K562 (cell line): ENCODE results near the gene IFT81. TPM values are rescaled to one million over a fixed set of nuclear protein-coding genes. Genes with fewer than 3 reads are reported as not detected.

ENCODE experiments used
- ATAC-seq: fragments of 200-7000 bp; cut with Tn5 transposase; 3 replicates; pipeline ENCODE4 v1.9.1; 2020; ENCODE audit warnings: moderate library complexity
- BruUV-seq: library from RNA; stranded (reverse); fragments of 400-500 nt; replicated peaks from 2 replicates; lab custom pipeline; 2021; lab: Mats Ljungman, UMichigan
- CTCF ChIA-PET: fragments of 300-600 bp; formaldehyde crosslinking; extraction: SDS; loops from one replicate; lab custom pipeline; 2021; ENCODE audit warnings: low intra/inter-chr PET ratio; lab: Yijun Ruan, JAX
- POLR2A ChIA-PET: fragments of 300-600, 350-650 bp; sonication (Branson Sonifier 250); formaldehyde crosslinking; extraction: SDS; loops from one replicate; lab custom pipeline; 2021; ENCODE audit warnings: antibody characterized with exemption, inconsistent platforms; lab: Yijun Ruan, JAX
- DNase-seq, 4 experiments: peaks; one replicate each; pipeline versions ENCODE4 v3.0.0 to v3.0.0-alpha.2; 2011 to 2018; ENCODE audit warnings: low spot score in 3 of 4, mixed read lengths in 3 of 4; ENCODE audit errors: extremely low read depth in 1 of 4
- FAIRE-seq: peaks from 2 replicates; lab custom pipeline; 2011; peaks lifted over from hg19 to GRCh38; lab: Jason Lieb, UNC
- H2AFZ ChIP-seq: 2 replicates; pipeline ENCODE4 v1.6.0; 2011; ENCODE audit warnings: low read depth, low read length, control low read depth, inconsistent platforms
- H3K27ac ChIP-seq: fragments of 200-600 bp; 3 replicates; pipeline ENCODE4 v1.8.0; 2011; ENCODE audit warnings: low read depth, mild to moderate bottlenecking, control low read depth, inconsistent platforms, low read length, moderate library complexity, mixed read lengths; ENCODE audit errors: extremely low read depth
- H3K27me3 ChIP-seq, 2 experiments: fragments of 300-600 bp in 1 of 2; 2 replicates in 1 of 2; 3 replicates in 1 of 2; pipeline versions ENCODE4 v1.6.0 to v1.8.0; 2011; ENCODE audit warnings: inconsistent platforms in 2 of 2, low read length in 2 of 2, mild to moderate bottlenecking in 1 of 2, mixed read lengths in 1 of 2, moderate library complexity in 1 of 2; ENCODE audit not compliant: control insufficient read depth in 2 of 2, insufficient read depth in 2 of 2
- H3K36me3 ChIP-seq: fragments of 300-600 bp; 3 replicates; pipeline ENCODE4 v1.8.0; 2011; ENCODE audit warnings: mild to moderate bottlenecking, low read length, inconsistent platforms; ENCODE audit not compliant: control insufficient read depth, insufficient read depth
- H3K4me1 ChIP-seq, 2 experiments: fragments of 200-600 bp in 1 of 2; replicated peaks in 1 of 2; 2 replicates in 1 of 2; 3 replicates in 1 of 2; pipeline versions ENCODE4 v1.5.1 to v1.8.0; 2011; ENCODE audit warnings: inconsistent platforms in 2 of 2, low read length in 2 of 2, mild to moderate bottlenecking in 1 of 2, mixed read lengths in 1 of 2, moderate library complexity in 1 of 2; ENCODE audit not compliant: control insufficient read depth in 2 of 2, insufficient read depth in 2 of 2
- H3K4me2 ChIP-seq: 2 replicates; pipeline ENCODE4 v1.6.1; 2011; ENCODE audit warnings: low read length, control low read depth, inconsistent platforms, mixed read lengths; ENCODE audit not compliant: insufficient read depth
- H3K4me3 ChIP-seq: fragments of 200-600 bp; sonication (generic), shearing (Covaris generic); 2 replicates; pipeline ENCODE4 v1.5.1; 2016; ENCODE audit warnings: control low read depth, inconsistent platforms
- H3K79me2 ChIP-seq: fragments of 200-600 bp; 3 replicates; pipeline ENCODE4 v1.8.0; 2011; ENCODE audit warnings: low read length, inconsistent platforms; ENCODE audit not compliant: control insufficient read depth, insufficient read depth
- H3K9ac ChIP-seq, 2 experiments: 2 replicates each; pipeline versions ENCODE4 v1.6.0 to v1.6.1; 2011; ENCODE audit warnings: low read depth in 2 of 2, low read length in 2 of 2, control low read depth in 1 of 2, inconsistent platforms in 1 of 2, mild to moderate bottlenecking in 1 of 2, mixed read lengths in 1 of 2; ENCODE audit not compliant: insufficient read depth in 1 of 2
- H3K9me1 ChIP-seq: one replicate; pipeline ENCODE4 v1.6.0; 2011; ENCODE audit warnings: inconsistent platforms, mild to moderate bottlenecking, low read length, moderate library complexity; ENCODE audit not compliant: control insufficient read depth, insufficient read depth
- H3K9me3 ChIP-seq: replicated peaks from 2 replicates; pipeline ENCODE4 v1.5.1; 2011; ENCODE audit warnings: low read depth, low read length, inconsistent platforms; ENCODE audit not compliant: control insufficient read depth, insufficient read depth
- H4K20me1 ChIP-seq: replicated peaks from 2 replicates; pipeline ENCODE4 v1.6.1; 2011; ENCODE audit warnings: low read length, inconsistent platforms, mixed read lengths; ENCODE audit not compliant: control insufficient read depth, insufficient read depth
- ARID2 ChIP-seq: fragments of 450-650 bp; IDR thresholded peaks from 2 replicates; pipeline ENCODE4 v1.6.1; 2017; ENCODE audit warnings: antibody characterized with exemption, mild to moderate bottlenecking
- BHLHE40 ChIP-seq: IDR thresholded peaks from 2 replicates; pipeline ENCODE4 v1.6.1; 2011; ENCODE audit warnings: low read length, improper control_type of control experiment
- CBFA2T2 ChIP-seq: fragments of 450-650 bp; conservative IDR thresholded peaks from 2 replicates; pipeline ENCODE4 v1.6.1; 2017; ENCODE audit warnings: mild to moderate bottlenecking
- CGGBP1 ChIP-seq: fragments of 250-450 bp; sonication (Bioruptor Pico); IDR thresholded peaks from 2 replicates; pipeline ENCODE4 v1.9.0; 2021; ENCODE audit warnings: mild to moderate bottlenecking
- FOXK2 ChIP-seq, 2 experiments: fragments of 450-650 bp; IDR thresholded peaks in 1 of 2; conservative IDR thresholded peaks in 1 of 2; 2 replicates each; pipeline ENCODE4 v1.6.1; 2016; ENCODE audit warnings: low read depth in 2 of 2, mild to moderate bottlenecking in 1 of 2
- SRSF7 ChIP-seq: fragments of 200-400 bp; formaldehyde crosslinking; optimal IDR thresholded peaks from 2 replicates; pipeline ENCODE3; 2017; ENCODE audit warnings: mild to moderate bottlenecking, low read depth, low read length
- TCFL5 ChIP-seq: fragments of 250-450 bp; sonication (Bioruptor Pico); conservative IDR thresholded peaks from 2 replicates; pipeline ENCODE4 v1.6.1; 2021; ENCODE audit warnings: mild to moderate bottlenecking, moderate library complexity, matching md5 sums
- ZNF133 ChIP-seq: fragments of 250-450 bp; sonication (Bioruptor Pico); IDR thresholded peaks from 2 replicates; pipeline ENCODE4 v1.4.0; 2020; ENCODE audit warnings: mild to moderate bottlenecking
- ZNF398 ChIP-seq: fragments of 250-450 bp; sonication (Bioruptor Pico); IDR thresholded peaks from 2 replicates; pipeline ENCODE4 v1.8.0; 2021; ENCODE audit warnings: moderate library complexity, mild to moderate bottlenecking, inconsistent platforms
- WGBS: fragments of 100-300 bp; shearing (Covaris generic); methylation state at CpG from one replicate; pipeline ENCODE4 v1.1.6; 2016; ENCODE audit warnings: low coverage, mixed read lengths; ENCODE audit not compliant: insufficient coverage; ENCODE audit errors: missing lambda C conversion rate; 5-methylcytosine and 5-hydroxymethylcytosine counted together
- in situ Hi-C: fragments of 300-500 bp; cut with MboI; formaldehyde crosslinking; loops from 4 replicates; pipeline ENCODE4 v1.15.0; 2018; ENCODE audit warnings: inconsistent platforms, mixed read lengths
- intact Hi-C: fragments of 100-400 bp; cut with micrococcal nuclease; formaldehyde crosslinking; loops from 2 replicates; pipeline ENCODE4 v1.14.2; 2022
- polyA plus RNA-seq, 8 experiments: library from polyadenylated mRNA; depleted of rRNA in 4 of 8; stranded (reverse) in 5 of 8; unstranded in 3 of 8; fragments of >200 nt; fragmentation: Nextera tagmentation in 2 of 8; fragmentation: Illumina TruSeq in 1 of 8; extraction: Ambion mirVana in 2 of 8; extraction: Trizol in 1 of 8; gene quantifications; 2 replicates each; pipeline versions ENCODE4 v1.2.1 to v1.2.3, GENCODE V29; 2011 to 2014; ENCODE audit warnings: inconsistent platforms in 1 of 8, missing spikeins in 1 of 8
- total RNA-seq, 7 experiments: library from RNA; depleted of rRNA in 6 of 7; stranded (reverse); fragments of >200 nt in 6 of 7; fragmentation: Illumina TruSeq in 2 of 7; extraction: Trizol in 2 of 7; gene quantifications; 2 replicates each; pipeline versions ENCODE4 v1.2.1 to v1.2.3, GENCODE V29; 2011 to 2021; ENCODE audit warnings: low replicate concordance in 1 of 7
- TF ChIP-seq, protein P1 (sequence below), 2 experiments: fragments of 450-650 bp; IDR thresholded peaks; 2 replicates each; pipeline ENCODE4 v1.6.1; 2016

IFT81 gene
- total and polyA plus RNA-seq, 9 of the 15 experiments (the other 6 are each of a cell fraction or from before 2014, with no cell fraction given): 2.8 to 11.9 (median 7.9) TPM

GRCh38 chr12:110126557-110126956 lies 2.4 kb downstream of the IFT81 start (continued):
- no peak for TF ChIP-seq ZNF398 (CRISPR knock-in tag)

- Histone ChIP-seq H3K36me3 (no peaks in the 10 kb centered on the region), H3K9me3 (no peaks in the 10 kb centered on the region), H3K4me2 (no peak overlapping the region), H3K4me1 (peaks cover 0 to 8% of the 10 kb centered on the region in 2 experiments; a peak in 2 of 5 replicates), H3K4me3 (no peak overlapping the region), H3K9ac (no peak overlapping the region), H2AFZ (peak overlapping the region; percentile 11; the same call in 1 of the 2 replicates), H3K79me2 (no peaks in the 10 kb centered on the region), H3K27ac (no peak overlapping the region), H3K27me3 (no peaks in the 10 kb centered on the region), H4K20me1 (no peaks in the 10 kb centered on the region), H3K9me1 (no peaks in the 10 kb centered on the region)
- intact Hi-C loops: no loop called here
- peak; percentile 92 for ATAC-seq
- 12% methylated on average over 2 of the region's 2 CpGs for WGBS
- CTCF ChIA-PET: no interaction called here
- peak; percentile 55 for FAIRE-seq
- in situ Hi-C loops: no loop called here
- POLR2A ChIA-PET: interaction anchor here (0.7 to 1.6 kb wide), 4 partner anchors 11 to 218 kb away, joined by 3 to 4 read pairs (median 4); partner anchors contain the start of gene IFT81
- DNase-seq: peak in 2 of 4 experiments; percentile 29 to 36
- no TSS peak for BruUV-seq
- TF ChIP-seq ZNF133 (CRISPR knock-in tag) (no peak), SRSF7 (no peak), ZNF398 (CRISPR knock-in tag) (no peak), ARID2 (no peak), CBFA2T2 (peak; percentile 32; the same call in 1 of the 2 replicates), FOXK2 (conservative IDR thresholded peaks at IDR 0.05 in 1 of 2, IDR thresholded peaks at IDR 0.05 in 1 of 2; ENCODE audit: low read depth in 2 of 2) (peak; percentile 37 to 71; a peak in 2 of 4 replicates), CGGBP1 (CRISPR knock-in tag) (no peak), BHLHE40 (peak; percentile 44; the same call in 1 of the 2 replicates), TCFL5 (no peak)
- TF ChIP-seq, protein P1, sequence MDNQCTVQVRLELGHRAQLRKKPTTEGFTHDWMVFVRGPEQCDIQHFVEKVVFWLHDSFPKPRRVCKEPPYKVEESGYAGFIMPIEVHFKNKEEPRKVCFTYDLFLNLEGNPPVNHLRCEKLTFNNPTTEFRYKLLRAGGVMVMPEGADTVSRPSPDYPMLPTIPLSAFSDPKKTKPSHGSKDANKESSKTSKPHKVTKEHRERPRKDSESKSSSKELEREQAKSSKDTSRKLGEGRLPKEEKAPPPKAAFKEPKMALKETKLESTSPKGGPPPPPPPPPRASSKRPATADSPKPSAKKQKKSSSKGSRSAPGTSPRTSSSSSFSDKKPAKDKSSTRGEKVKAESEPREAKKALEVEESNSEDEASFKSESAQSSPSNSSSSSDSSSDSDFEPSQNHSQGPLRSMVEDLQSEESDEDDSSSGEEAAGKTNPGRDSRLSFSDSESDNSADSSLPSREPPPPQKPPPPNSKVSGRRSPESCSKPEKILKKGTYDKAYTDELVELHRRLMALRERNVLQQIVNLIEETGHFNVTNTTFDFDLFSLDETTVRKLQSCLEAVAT (IDR thresholded peaks at IDR 0.05): no peak
These were observed 10.7 kb downstream of the IFT81 start for GRCh38 chr12:110134691-110135411.
